NB4 (cell line): Measurements from ENCODE around the gene PTN.

ENCODE experiments used
- CTCF ChIP-seq: IDR thresholded peaks from one replicate; pipeline ENCODE4 v1.5.1; 2012; ENCODE audit warnings: low read depth, low read length
- MAX ChIP-seq: IDR thresholded peaks from 2 replicates; pipeline ENCODE4 v1.6.1; 2011; ENCODE audit warnings: low read depth, low read length
- MYC ChIP-seq: IDR thresholded peaks from 2 replicates; pipeline ENCODE4 v1.6.1; 2011; ENCODE audit warnings: low read depth, low read length
- POLR2A ChIP-seq: IDR thresholded peaks from 2 replicates; pipeline ENCODE4 v1.6.1; 2011; ENCODE audit warnings: mild to moderate bottlenecking; ENCODE audit not compliant: insufficient read length; ENCODE audit errors: extremely low read depth

- TF ChIP-seq CTCF (no peak), MAX (no peak), POLR2A (no peak), MYC (no peak)
Measured at GRCh38 chr7:137342265-137342664, 1.3 kb downstream of the PTN start.
